IPS-20b (cell line): ENCODE data around the gene ZNF574.
A peak's percentile ranks its signal among the peaks of the same experiment; 100 is the strongest.

ENCODE experiments used
- H3K27ac ChIP-seq: one replicate; pipeline ENCODE4 v1.5.1; 2013; ENCODE audit warnings: low read length
- H3K27me3 ChIP-seq: 2 replicates; pipeline ENCODE4 v1.6.1; 2013; ENCODE audit warnings: mild to moderate bottlenecking, low read length, inconsistent platforms; ENCODE audit not compliant: insufficient read depth
- H3K36me3 ChIP-seq: 2 replicates; pipeline ENCODE4 v1.6.1; 2013; ENCODE audit warnings: low read depth, mild to moderate bottlenecking, inconsistent platforms, low read length, moderate library complexity; ENCODE audit not compliant: insufficient read depth
- H3K4me1 ChIP-seq: 2 replicates; pipeline ENCODE4 v1.6.1; 2013; ENCODE audit warnings: mild to moderate bottlenecking, control low read depth, inconsistent platforms, low read length, moderate library complexity; ENCODE audit not compliant: insufficient read depth
- H3K4me3 ChIP-seq: 2 replicates; pipeline ENCODE4 v1.5.1; 2013; ENCODE audit warnings: mild to moderate bottlenecking, low read length, inconsistent platforms
- H3K9ac ChIP-seq: 2 replicates; pipeline ENCODE4 v1.6.1; 2013; ENCODE audit warnings: low read depth, mild to moderate bottlenecking, inconsistent platforms, low read length, moderate library complexity
- H3K9me3 ChIP-seq: 2 replicates; pipeline ENCODE4 v1.6.1; 2013; ENCODE audit warnings: mild to moderate bottlenecking, low read depth, low read length, inconsistent platforms; ENCODE audit not compliant: insufficient read depth

ZNF574 gene

GRCh38 chr19:42075364-42075615 is 676 bp upstream of the ZNF574 start:
- Histone ChIP-seq H3K9ac (peak overlapping the region; percentile 95), H3K27ac (peak overlapping the region; percentile 87), H3K27me3 (no peaks in the 10 kb centered on the region), H3K4me1 (peaks cover 14% of the 10 kb centered on the region; the same call in 1 of the 2 replicates), H3K4me3 (peak overlapping the region; percentile 74), H3K36me3 (peaks cover 24% of the 10 kb centered on the region), H3K9me3 (no peaks in the 10 kb centered on the region)

- H3K9me3 ChIP-seq: no peaks in the 10 kb centered on the region
Measured at GRCh38 chr19:42076380-42076944, 496 bp downstream of the ZNF574 start.

GRCh38 chr19:42078058-42078457 is 2.1 kb downstream of the ZNF574 start:
- Histone ChIP-seq H3K27ac (no peak overlapping the region), H3K36me3 (peaks cover 45% of the 10 kb centered on the region), H3K9ac (no peak overlapping the region; the same call in 1 of the 2 replicates), H3K27me3 (no peaks in the 10 kb centered on the region), H3K9me3 (no peaks in the 10 kb centered on the region), H3K4me1 (peaks cover 9% of the 10 kb centered on the region; the same call in 1 of the 2 replicates), H3K4me3 (peak overlapping the region; percentile 100; the same call in 1 of the 2 replicates)

More at GRCh38 chr19:42076380-42076944, 496 bp downstream of the ZNF574 start:
- Histone ChIP-seq H3K4me3 (peak overlapping the region; percentile 100), H3K36me3 (peaks cover 36% of the 10 kb centered on the region), H3K27me3 (no peaks in the 10 kb centered on the region), H3K27ac (peak overlapping the region; percentile 48), H3K4me1 (peaks cover 9% of the 10 kb centered on the region; the same call in 1 of the 2 replicates), H3K9ac (peak overlapping the region; percentile 98)

- H3K36me3 ChIP-seq: peaks cover 45% of the 10 kb centered on the region
Measured at GRCh38 chr19:42078538-42079275, 2.7 kb downstream of the ZNF574 start.

GRCh38 chr19:42079276-42079669 is 3.3 kb downstream of the ZNF574 start:
- Histone ChIP-seq H3K36me3 (peaks cover 45% of the 10 kb centered on the region), H3K27ac (no peak overlapping the region), H3K9me3 (no peaks in the 10 kb centered on the region), H3K4me1 (peaks cover 9% of the 10 kb centered on the region; the same call in 1 of the 2 replicates), H3K9ac (no peak overlapping the region), H3K27me3 (no peaks in the 10 kb centered on the region), H3K4me3 (no peak overlapping the region)

More at GRCh38 chr19:42078538-42079275, 2.7 kb downstream of the ZNF574 start:
- Histone ChIP-seq H3K4me1 (peaks cover 9% of the 10 kb centered on the region; the same call in 1 of the 2 replicates), H3K4me3 (no peak overlapping the region), H3K27ac (no peak overlapping the region), H3K9me3 (no peaks in the 10 kb centered on the region), H3K9ac (no peak overlapping the region), H3K27me3 (no peaks in the 10 kb centered on the region)

- Histone ChIP-seq H3K9me3 (no peaks in the 10 kb centered on the region), H3K27me3 (no peaks in the 10 kb centered on the region), H3K27ac (no peak overlapping the region), H3K4me1 (peaks cover 7% of the 10 kb centered on the region; the same call in 1 of the 2 replicates), H3K9ac (no peak overlapping the region), H3K36me3 (peaks cover 45% of the 10 kb centered on the region), H3K4me3 (no peak overlapping the region)
Measured at GRCh38 chr19:42079886-42080763, 4.2 kb downstream of the ZNF574 start.

GRCh38 chr19:42080764-42081375 is 4.9 kb downstream of the ZNF574 start:
- Histone ChIP-seq H3K4me3 (no peak overlapping the region), H3K27me3 (no peaks in the 10 kb centered on the region), H3K36me3 (peaks cover 45% of the 10 kb centered on the region), H3K9ac (no peak overlapping the region), H3K4me1 (peaks cover 5% of the 10 kb centered on the region; the same call in 1 of the 2 replicates), H3K27ac (no peak overlapping the region), H3K9me3 (no peaks in the 10 kb centered on the region)

GRCh38 chr19:42081584-42082203 is 5.7 kb downstream of the ZNF574 start:
- H3K4me1 ChIP-seq: peaks cover 5% of the 10 kb centered on the region; the same call in 1 of the 2 replicates
- no peak overlapping the region for H3K9ac ChIP-seq
- H3K27me3 ChIP-seq: no peaks in the 10 kb centered on the region
- H3K4me3 ChIP-seq: no peak overlapping the region
- H3K9me3 ChIP-seq: no peaks in the 10 kb centered on the region
- no peak overlapping the region for H3K27ac ChIP-seq
- H3K36me3 ChIP-seq: peaks cover 45% of the 10 kb centered on the region

GRCh38 chr19:42083537-42083936 is 7.6 kb downstream of the ZNF574 start:
- H3K4me3 ChIP-seq: no peak overlapping the region
- no peak overlapping the region for H3K9ac ChIP-seq
- no peak overlapping the region for H3K27ac ChIP-seq
- H3K27me3 ChIP-seq: no peaks in the 10 kb centered on the region
- H3K36me3 ChIP-seq: peaks cover 38% of the 10 kb centered on the region
- H3K9me3 ChIP-seq: no peaks in the 10 kb centered on the region
- peaks cover 1% of the 10 kb centered on the region for H3K4me1 ChIP-seq

- H3K27ac ChIP-seq: no peak overlapping the region
- H3K4me1 ChIP-seq: peaks cover 8% of the 10 kb centered on the region
Measured at GRCh38 chr19:42086188-42086736, 10.3 kb downstream of the ZNF574 start.

More at GRCh38 chr19:42086188-42086736, 10.3 kb downstream of the ZNF574 start:
- Histone ChIP-seq H3K4me3 (no peak overlapping the region), H3K36me3 (peaks cover 10% of the 10 kb centered on the region), H3K9me3 (no peaks in the 10 kb centered on the region), H3K27me3 (no peaks in the 10 kb centered on the region), H3K9ac (no peak overlapping the region)
